GM06990 (cell line): Measurements from ENCODE around the gene C12orf57.

Experiments used
- DNase-seq: peaks from one replicate; pipeline ENCODE4 v3.0.0-alpha.2; 2011; ENCODE audit not compliant: insufficient read length; ENCODE audit errors: extremely low read depth
- H3K27me3 ChIP-seq: replicated peaks from 2 replicates; pipeline ENCODE4 v1.6.0; 2011; ENCODE audit warnings: low read length; ENCODE audit not compliant: control insufficient read depth, insufficient read depth
- H3K36me3 ChIP-seq: 2 replicates; pipeline ENCODE4 v1.5.1; 2011; ENCODE audit warnings: low read length; ENCODE audit not compliant: control insufficient read depth, insufficient read depth
- H3K4me3 ChIP-seq: replicated peaks from 2 replicates; pipeline ENCODE4 v1.5.1; 2011; ENCODE audit warnings: low read depth, mild to moderate bottlenecking, control low read depth, low read length
- TF ChIP-seq, protein P1 (sequence below): IDR thresholded peaks from 2 replicates; pipeline ENCODE4 v1.5.1; 2011; ENCODE audit warnings: low read length, control low read depth, mild to moderate bottlenecking, inconsistent platforms; ENCODE audit not compliant: insufficient read depth, poor library complexity, severe bottlenecking

Gene C12orf57

DNA sequence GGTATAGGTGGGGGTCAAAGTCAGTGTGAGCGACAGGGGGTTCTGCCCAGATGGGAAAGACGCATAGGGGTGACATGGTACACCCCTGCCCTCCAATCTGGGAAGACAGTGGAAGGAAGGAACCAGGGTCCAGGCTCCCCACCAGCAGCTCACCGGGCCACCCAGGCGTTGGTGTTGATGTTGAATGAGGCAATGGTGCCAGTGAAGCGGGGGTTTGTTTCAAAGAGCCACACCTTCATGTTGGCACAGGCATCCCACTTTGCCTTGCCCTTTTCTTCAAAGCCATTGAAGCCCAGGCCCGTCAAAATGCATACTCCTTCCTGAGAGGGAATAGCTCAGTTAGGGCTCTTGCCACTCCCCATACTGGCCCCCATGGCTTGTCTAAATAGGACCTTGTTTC, 34.4 kb downstream of the C12orf57 start:
- H3K4me3 ChIP-seq, result no peak overlapping the region
- peaks cover 49% of the 10 kb centered on the region for H3K36me3 ChIP-seq
- no peaks in the 10 kb centered on the region for H3K27me3 ChIP-seq
- TF ChIP-seq, protein P1, sequence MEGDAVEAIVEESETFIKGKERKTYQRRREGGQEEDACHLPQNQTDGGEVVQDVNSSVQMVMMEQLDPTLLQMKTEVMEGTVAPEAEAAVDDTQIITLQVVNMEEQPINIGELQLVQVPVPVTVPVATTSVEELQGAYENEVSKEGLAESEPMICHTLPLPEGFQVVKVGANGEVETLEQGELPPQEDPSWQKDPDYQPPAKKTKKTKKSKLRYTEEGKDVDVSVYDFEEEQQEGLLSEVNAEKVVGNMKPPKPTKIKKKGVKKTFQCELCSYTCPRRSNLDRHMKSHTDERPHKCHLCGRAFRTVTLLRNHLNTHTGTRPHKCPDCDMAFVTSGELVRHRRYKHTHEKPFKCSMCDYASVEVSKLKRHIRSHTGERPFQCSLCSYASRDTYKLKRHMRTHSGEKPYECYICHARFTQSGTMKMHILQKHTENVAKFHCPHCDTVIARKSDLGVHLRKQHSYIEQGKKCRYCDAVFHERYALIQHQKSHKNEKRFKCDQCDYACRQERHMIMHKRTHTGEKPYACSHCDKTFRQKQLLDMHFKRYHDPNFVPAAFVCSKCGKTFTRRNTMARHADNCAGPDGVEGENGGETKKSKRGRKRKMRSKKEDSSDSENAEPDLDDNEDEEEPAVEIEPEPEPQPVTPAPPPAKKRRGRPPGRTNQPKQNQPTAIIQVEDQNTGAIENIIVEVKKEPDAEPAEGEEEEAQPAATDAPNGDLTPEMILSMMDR, result no peak
- DNase-seq, result no peak

DNA sequence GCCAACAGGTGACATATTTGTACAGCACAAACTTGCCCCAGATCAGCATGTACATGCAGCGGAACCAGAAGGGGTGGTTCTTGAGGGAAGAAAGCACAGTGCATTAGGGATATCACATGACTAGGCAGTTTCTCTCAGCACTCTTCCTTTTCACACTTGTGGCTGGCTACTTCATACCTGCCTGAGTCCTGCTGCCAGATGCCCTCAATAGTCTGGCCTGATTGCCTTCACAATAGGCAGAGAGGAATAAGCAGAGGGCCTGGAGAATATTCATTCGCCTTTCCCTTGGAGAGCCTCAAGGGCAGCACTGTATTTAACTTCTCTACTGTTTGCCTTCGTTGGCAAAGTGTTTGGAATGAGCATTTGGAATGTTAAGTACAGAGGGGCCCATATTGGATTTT, 34.8 kb downstream of the C12orf57 start:
- H3K4me3 ChIP-seq, result no peak overlapping the region
- peaks cover 49% of the 10 kb centered on the region for H3K36me3 ChIP-seq
- TF ChIP-seq, protein P1, result no peak
- no peaks in the 10 kb centered on the region for H3K27me3 ChIP-seq
- no peak for DNase-seq

DNA sequence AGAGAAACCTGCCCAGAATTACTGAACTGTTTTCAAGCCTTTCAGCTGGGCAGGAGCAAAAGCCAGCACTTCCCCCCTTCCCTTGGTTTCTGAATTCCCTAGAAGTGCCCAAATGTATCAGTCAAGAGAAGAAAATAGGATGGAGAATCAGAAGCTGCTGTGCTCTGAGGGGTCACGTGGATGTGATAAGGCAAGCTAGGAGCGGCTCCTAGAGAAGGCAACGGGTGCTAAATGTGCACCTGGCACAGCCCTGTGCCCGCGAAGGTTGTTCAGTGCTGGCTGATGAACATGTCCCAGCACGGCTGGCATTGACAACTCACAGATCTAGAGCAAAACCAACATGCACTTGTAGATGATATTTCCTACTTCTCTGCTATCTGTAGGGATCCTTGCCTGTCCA, 35.2 kb downstream of the C12orf57 start:
- H3K27me3 ChIP-seq, result no peaks in the 10 kb centered on the region
- H3K36me3 ChIP-seq, result peaks cover 47% of the 10 kb centered on the region
- H3K4me3 ChIP-seq, result no peak overlapping the region
- TF ChIP-seq, protein P1, result no peak
- no peak for DNase-seq

DNA sequence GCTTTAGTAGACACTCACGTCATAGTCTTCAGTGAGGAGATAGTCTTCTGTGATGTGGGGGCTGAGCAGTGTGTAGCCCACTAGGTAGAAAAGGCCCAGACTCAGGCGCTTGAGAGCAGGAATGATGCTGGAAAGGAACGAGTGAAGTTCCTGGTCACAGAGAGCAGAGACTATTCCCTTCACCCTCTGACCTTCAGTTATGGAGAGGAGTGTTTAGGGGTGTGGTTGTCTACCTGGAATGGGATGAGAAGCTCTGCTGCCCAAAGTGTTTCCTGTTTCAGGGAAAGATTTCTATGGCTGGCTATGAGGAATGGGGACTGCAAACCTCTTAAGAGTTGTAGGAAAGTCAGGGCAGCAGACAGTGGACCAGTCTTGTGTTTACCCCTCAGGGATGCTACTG, 35.6 kb downstream of the C12orf57 start:
- peaks cover 44% of the 10 kb centered on the region for H3K36me3 ChIP-seq
- no peak overlapping the region for H3K4me3 ChIP-seq
- DNase-seq, result no peak
- H3K27me3 ChIP-seq, result no peaks in the 10 kb centered on the region
- TF ChIP-seq, protein P1, result no peak

DNA sequence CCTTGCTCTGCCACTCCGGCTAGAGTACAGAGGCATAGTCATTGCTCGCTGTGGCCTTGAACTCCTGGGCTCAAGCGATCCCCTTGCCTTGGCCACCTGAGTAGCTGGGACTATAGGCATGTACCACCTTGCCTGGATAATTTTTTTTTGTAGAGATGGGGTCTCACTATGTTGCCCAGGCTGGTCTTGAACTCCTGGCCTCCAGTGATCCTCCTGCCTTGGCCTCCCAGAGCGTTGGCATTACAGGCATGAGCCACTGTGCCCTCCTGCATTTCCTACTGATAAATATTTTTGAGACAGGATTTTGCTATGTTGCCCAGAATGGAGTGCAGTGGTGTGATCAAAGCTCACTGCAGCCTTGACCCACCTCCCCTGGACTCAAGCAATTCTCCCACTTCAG, 36.3 kb downstream of the C12orf57 start:
- H3K27me3 ChIP-seq, result no peaks in the 10 kb centered on the region
- DNase-seq, result no peak
- peaks cover 44% of the 10 kb centered on the region for H3K36me3 ChIP-seq
- TF ChIP-seq, protein P1, result no peak
- H3K4me3 ChIP-seq, result no peak overlapping the region

DNA sequence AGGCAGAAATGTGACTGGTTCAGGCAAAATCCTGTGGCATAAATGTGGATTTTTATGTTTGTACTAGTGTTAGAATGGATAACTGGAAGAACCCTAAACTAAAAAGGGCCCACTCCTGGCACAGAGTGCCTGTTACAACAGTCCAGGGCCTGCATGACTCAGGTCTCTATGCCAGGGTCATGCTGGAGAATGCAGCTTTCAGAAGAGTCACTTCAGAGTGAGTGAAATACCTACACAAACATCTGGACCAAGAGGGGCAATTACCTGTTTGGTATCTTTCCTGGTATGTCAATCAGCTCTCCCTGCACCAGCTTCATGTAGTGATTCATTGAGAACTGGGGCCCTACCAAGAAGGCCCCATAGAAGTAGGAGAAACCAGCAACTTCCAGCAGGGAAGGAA, 36.9 kb downstream of the C12orf57 start:
- Histone ChIP-seq H3K27me3 (no peaks in the 10 kb centered on the region), H3K4me3 (no peak overlapping the region), H3K36me3 (peaks cover 38% of the 10 kb centered on the region)
- TF ChIP-seq, protein P1, result no peak
- DNase-seq, result no peak
